OCI-LY7 (cell line): ENCODE measurements around the gene PCDHA13.

Experiments
- EZH2phosphoT487 ChIP-seq: fragments of 200-600 bp; sonication (generic); IDR thresholded peaks from 2 replicates; pipeline ENCODE4 v1.6.1; 2018; ENCODE audit warnings: low read depth, borderline replicate concordance, mild to moderate bottlenecking, mixed run types, antibody characterized with exemption, low read length, moderate library complexity, mixed read lengths
- TF ChIP-seq, protein P1 (sequence below): fragments of 200-600 bp; sonication (generic); conservative IDR thresholded peaks from 2 replicates; pipeline ENCODE4 v1.5.1; 2014; ENCODE audit warnings: mild to moderate bottlenecking, antibody characterized with exemption, low read length, moderate library complexity, mixed read lengths

- TF ChIP-seq, protein P1, sequence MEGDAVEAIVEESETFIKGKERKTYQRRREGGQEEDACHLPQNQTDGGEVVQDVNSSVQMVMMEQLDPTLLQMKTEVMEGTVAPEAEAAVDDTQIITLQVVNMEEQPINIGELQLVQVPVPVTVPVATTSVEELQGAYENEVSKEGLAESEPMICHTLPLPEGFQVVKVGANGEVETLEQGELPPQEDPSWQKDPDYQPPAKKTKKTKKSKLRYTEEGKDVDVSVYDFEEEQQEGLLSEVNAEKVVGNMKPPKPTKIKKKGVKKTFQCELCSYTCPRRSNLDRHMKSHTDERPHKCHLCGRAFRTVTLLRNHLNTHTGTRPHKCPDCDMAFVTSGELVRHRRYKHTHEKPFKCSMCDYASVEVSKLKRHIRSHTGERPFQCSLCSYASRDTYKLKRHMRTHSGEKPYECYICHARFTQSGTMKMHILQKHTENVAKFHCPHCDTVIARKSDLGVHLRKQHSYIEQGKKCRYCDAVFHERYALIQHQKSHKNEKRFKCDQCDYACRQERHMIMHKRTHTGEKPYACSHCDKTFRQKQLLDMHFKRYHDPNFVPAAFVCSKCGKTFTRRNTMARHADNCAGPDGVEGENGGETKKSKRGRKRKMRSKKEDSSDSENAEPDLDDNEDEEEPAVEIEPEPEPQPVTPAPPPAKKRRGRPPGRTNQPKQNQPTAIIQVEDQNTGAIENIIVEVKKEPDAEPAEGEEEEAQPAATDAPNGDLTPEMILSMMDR = peak; percentile 59; the same call in 1 of the 2 replicates
- TF ChIP-seq EZH2phosphoT487 = no peak
Observed at GRCh38 chr5:140869555-140869886, 12.4 kb upstream of the PCDHA13 start.
